CD4-positive, alpha-beta T cell treated with Interleukin-15 for 1 hour (primary cell): Measurements from ENCODE around the gene ANKH.
"Not testable (repeated sequence)": the region's sequence is repeated elsewhere in the genome, so short reads cannot be mapped to it uniquely, and the experiment has no call there.

Source experiments
- DNase-seq: peaks from one replicate; pipeline ENCODE4 v3.0.0-alpha.2; 2020

ANKH gene

GRCh38 chr5:14824499-14824898, 47.1 kb downstream of the ANKH start:
- DNase-seq, result no peak

- DNase-seq, result no peak
Measured at GRCh38 chr5:14821100-14821845, 50.3 kb downstream of the ANKH start.

DNA sequence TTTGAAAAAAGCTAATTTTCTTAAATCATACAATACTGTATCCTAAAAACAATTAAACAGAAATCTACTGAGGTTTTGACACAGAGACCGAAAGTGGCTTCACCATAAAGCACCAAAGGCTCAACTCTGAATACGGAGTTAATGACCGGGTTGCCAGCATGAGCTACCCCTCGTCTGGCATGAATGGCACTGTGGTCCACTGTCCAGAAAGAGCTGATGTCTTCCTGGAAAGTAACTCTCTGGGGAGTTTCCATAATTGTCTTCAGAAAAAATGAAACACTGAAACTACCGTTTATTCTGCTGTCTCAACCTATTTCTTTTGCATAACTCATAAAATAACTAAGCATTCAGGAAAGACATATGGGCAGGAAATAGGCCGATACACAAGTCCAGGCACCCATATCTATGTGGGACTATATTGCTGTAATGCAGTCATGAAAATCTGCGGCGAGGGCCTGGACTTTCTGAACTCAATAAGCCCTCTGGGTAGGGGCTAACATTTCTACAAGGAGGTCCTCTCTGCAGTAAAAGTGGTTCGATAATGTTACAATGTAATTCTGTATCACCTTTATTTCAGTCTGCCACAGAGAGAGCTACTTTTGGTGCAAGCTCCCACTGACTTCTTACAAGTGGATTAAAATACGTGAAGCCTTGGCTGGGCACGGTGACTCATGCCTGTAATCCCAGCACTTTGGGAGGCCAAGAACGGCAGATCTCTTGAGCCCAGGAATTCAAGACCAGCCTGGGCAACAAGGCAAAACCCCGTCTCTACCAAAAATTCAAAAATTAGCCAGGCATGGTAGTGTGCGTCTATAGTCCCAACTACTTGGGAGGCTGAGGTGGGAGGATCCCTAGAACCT, 52.4 kb downstream of the ANKH start:
- DNase-seq, result no peak

DNA sequence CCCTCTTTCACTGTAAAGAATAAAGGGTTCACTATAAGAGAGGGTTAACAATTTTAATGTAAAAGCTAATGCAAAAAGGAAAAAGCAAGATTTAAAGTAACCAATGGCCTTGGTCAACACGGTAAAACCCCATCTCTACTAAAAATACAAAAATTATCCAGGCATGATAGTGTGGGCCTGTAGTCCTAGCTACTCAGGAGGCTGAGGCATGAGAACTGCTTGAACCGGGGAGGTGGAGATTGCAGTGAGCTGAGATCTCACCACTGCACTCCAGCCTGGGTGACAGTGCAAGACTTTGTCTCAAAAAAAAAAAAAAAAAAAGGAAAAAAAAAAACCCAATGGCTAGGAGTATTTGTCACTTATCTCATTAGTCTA, 53.8 kb downstream of the ANKH start:
- DNase-seq, result not testable (repeated sequence)

DNA sequence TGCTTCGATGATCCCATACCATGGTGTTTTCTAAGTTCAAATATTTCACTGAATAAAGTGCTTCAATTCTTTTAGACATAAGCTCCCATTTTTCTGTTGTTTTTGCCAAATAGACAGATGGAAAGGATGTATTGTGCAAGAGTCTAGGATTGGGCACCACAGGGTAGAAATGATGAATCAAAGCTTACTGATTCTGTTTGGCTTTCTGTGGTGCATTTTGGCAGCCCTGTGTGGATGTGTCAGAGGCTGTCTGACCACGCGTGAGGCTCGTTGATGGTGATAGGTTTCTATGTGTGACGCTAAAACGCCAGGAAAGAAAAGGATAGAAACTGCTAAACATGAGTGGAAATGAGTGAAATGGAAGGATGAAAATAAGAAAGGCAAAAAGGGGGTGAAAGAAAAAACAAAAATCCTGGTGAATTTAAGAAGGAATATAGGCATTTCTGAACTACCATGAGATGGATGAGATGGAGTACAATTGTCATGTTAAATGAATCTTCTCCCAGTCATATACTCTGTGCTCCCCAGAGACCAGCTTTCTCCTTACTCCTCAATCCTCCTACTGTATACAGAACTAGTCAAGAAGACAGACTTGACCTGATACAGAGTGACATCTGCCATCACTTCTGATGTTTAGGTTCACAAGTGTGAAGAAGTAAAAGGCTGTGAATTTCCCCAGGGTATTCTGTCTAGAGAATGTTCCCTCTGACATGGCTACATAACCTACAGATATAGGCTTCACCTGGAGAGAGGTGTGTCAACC, 54.4 kb downstream of the ANKH start:
- no peak for DNase-seq

DNA sequence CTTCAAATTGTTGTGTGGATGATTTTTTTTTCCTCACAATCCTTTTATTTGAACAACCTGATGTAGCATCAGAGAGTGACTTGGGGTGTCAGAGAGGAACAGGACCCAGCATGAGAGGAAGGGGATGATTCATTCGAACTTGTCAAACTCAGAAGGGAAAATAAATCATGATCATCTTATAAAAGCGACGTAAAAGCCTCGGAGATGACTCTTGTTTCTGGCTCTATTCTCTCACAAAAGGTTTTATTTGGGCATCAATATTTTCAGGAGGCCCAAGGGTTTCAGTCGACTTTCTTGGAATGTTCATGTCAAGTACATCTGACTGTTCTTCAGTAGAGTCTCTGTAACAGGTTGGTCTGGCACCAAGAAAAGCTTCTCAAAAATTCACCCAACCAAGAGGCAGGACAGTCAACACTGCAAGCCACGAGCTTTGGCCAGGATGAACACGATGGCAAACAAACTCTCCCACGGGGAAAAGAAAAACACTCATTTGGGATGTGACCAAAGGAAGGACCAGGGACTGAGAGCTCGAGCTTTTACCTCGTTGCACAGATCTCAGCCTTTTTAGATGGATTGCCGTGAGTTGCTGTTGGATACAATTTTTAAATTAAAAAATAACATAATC, 55.1 kb downstream of the ANKH start:
- DNase-seq, result no peak

GRCh38 chr5:14813747-14814146, 57.8 kb downstream of the ANKH start:
- DNase-seq, result no peak

DNA sequence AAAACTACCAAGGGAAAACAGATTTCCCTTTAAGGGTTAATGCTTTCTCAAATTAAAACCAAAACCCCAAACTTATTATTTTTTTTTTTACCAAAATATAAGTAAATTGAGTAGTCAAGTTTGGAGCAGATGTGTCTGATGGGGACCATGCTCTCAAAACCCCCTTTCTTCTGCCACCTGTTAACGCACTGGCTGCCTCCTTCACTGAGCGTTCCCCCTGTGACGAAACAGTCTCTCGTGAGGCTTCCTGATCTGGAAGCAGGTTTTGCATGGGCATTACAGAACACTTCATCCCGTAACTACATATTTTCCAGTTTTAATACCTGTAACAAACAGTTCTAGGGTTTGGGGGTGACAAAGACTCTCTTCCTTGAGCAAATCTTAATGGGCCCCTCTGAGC, 59.4 kb downstream of the ANKH start:
- DNase-seq, result no peak

DNA sequence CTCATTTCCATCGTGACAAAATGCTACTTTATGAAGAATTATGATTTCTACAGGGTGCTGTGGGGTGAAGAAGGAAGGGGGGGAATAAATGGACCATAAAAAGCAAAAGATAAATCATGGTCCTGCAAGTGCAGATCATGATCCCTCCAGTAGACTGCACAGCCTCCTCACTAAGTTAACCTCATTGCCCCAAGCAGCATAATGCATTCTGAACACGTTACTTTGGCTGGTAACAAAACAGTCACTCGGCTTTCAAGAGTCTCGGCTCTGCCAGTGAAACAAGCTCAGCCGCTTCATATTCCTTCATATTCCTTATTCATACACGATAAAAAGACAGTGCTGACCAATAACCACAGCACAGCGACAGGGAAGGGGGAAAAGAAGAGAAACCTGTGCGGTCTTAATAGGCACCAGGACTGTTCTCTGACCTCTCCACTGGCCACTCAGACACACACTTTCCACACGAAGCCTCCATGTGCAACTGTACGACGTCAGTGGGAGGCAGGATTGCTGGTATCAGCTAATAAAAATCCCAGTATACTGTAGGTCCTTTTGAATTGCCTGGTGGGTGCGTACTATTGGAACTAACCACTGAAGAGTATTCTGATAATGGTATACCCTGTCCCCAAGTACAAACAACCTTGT, 60.5 kb downstream of the ANKH start:
- DNase-seq, result no peak

GRCh38 chr5:14810282-14810681, 61.3 kb downstream of the ANKH start:
- no peak for DNase-seq

GRCh38 chr5:14809369-14810155, 62.0 kb downstream of the ANKH start:
- peak; percentile 72 for DNase-seq

DNA sequence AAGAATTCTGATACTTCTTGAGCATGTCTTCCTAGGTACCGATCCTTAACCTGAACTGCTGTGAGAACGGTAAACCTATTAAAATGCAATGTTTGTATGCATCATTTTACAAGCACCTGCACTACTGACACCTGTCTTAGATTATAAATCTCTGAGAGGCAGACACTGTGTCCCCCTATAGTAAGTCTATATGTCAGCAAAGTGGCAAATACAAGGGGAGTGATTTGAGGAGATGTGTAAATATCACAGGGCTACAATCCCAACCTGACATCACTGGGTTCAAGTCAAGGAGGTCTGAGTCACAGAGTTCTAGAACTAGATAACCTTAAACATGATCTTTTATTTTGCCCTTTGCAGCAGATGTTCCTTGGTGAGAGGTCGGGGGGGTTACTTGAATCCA, 64.1 kb downstream of the ANKH start:
- DNase-seq, result no peak

DNA sequence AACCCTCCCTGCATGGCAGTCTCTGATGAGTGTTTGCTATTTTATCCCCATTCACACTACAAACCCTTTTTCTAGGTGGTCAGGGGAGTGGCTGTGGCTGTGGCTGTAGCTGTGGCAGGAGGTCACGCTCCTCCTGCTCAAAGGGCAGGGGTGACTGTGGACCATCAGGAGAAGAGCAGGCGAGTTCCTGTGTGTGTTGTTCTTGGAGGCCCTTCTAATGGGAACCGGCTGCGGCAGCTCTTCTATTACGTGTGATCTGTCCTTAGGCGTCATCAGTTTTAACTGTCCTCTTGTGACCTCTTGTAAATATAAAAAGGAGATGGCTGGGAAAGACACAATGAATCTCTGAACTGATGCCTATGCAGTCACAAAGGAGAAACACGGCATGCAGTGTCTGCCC, 65.1 kb downstream of the ANKH start:
- DNase-seq, result no peak

DNA sequence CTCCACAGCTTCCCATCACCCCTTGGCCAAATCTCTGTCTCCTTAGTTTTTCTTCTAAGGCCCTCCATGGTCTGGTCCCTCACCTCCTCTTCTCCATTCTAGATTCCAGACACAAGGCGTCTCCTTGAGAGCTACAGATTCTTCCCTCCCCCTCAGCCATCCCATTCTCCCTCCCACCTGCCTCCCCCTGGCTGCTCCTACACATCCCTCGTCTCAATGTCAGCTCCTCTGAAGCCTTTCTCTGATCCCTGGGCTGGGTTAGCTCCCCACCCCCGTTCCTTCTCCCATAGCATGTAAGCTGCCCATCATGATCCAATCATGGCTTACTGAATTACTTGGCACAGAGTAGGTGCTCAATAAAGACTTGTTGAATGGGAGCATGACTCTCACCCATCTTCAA, 69.0 kb downstream of the ANKH start:
- no peak for DNase-seq

- no peak for DNase-seq
Measured at GRCh38 chr5:14801792-14802191, 69.8 kb downstream of the ANKH start.

- not testable (repeated sequence) for DNase-seq
Measured at GRCh38 chr5:14797385-14797784, 74.2 kb downstream of the ANKH start.

GRCh38 chr5:14794583-14795230, 76.9 kb downstream of the ANKH start:
- DNase-seq, result no peak

GRCh38 chr5:14793851-14794250, 77.7 kb downstream of the ANKH start:
- no peak for DNase-seq

DNA sequence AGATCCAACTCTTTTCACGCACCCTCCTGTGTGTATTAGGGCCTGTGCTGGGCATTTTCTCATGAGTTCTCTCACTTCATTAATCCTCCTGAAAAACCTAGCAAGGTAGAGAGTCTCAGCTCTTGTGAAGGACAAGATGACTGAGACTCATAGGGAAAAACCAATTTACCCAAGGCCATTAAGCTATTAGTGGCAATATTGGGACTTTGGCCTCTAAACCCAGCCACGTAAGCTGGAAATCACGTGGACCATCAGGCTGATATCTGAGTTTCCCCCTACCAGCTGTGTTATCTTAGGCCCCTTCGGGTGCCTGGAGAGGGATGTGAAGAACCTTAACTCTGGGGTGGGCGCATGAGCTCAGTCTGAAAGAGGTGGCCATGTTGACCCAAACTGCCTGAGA, 80.7 kb downstream of the ANKH start:
- no peak for DNase-seq

DNA sequence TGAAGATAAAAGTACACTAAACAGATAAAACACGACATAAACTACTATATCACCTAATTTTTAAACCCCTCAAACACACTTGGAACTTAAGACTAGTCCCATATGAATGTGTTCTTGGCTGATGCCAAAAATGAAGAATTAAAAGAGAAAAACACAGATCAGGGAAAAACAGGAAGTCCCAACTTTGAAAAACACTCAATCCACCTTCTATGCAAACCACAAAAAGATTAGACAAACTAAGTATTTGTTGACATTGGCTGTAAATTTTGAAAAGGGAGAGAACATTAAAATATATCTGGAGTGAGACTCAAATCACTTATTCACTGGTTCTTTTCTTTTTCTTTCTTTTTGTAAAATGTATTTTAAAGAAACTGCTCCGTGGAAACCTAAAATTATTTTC, 81.4 kb downstream of the ANKH start:
- no peak for DNase-seq
